Suprapubic skin (tissue), 3 donors: ENCODE measurements around the gene GRK2.

ENCODE experiments used
- POLR2AphosphoS5 ChIP-seq, 3 donors: sonication (generic); formaldehyde crosslinking; IDR thresholded peaks; one replicate each; pipeline ENCODE4 v1.6.1; 2017; ENCODE audit warnings: antibody characterized with exemption in 3 of 3
- TF ChIP-seq, protein P1 (sequence below), 2 donors: fragments of 200-600 bp in 1 of 2; fragments of 450-650 bp in 1 of 2; sonication (generic) in 1 of 2; IDR thresholded peaks; one replicate each; pipeline ENCODE4 v1.5.1; 2016 to 2019; ENCODE audit warnings: antibody characterized with exemption in 2 of 2, mild to moderate bottlenecking in 1 of 2, moderate library complexity in 1 of 2

DNA sequence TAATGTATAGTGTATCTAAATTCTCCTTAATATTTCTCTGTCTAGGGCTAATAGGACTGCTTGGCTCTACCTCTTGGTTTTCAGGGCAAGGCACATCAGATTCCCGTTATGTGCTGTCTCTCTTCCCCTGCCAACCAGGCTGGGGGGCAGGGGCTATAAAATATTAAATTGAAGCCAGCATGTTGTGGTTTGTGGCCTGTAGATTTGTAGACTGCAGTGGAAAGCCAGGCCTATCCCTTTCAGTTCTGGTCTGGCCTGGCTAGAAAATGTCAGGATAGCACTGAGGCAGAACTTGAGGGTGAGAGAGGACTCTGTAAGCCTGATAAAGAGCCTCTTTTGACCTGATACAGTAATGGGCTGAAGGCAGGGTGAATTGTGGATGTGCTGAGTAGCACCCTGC lies 14.4 kb upstream of the GRK2 start:
- TF ChIP-seq, protein P1, sequence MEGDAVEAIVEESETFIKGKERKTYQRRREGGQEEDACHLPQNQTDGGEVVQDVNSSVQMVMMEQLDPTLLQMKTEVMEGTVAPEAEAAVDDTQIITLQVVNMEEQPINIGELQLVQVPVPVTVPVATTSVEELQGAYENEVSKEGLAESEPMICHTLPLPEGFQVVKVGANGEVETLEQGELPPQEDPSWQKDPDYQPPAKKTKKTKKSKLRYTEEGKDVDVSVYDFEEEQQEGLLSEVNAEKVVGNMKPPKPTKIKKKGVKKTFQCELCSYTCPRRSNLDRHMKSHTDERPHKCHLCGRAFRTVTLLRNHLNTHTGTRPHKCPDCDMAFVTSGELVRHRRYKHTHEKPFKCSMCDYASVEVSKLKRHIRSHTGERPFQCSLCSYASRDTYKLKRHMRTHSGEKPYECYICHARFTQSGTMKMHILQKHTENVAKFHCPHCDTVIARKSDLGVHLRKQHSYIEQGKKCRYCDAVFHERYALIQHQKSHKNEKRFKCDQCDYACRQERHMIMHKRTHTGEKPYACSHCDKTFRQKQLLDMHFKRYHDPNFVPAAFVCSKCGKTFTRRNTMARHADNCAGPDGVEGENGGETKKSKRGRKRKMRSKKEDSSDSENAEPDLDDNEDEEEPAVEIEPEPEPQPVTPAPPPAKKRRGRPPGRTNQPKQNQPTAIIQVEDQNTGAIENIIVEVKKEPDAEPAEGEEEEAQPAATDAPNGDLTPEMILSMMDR (IDR thresholded peaks at IDR 0.05), result no peak
- TF ChIP-seq POLR2AphosphoS5 (IDR thresholded peaks at IDR 0.05), result no peak
